Measurements from ENCODE around the gene TRPM2. TPM values are rescaled to one million over a fixed set of nuclear protein-coding genes. Genes with fewer than 3 reads are reported as not detected.

TRPM2 gene
- total RNA-seq, 4 donors from 2014 or later, result 2.9 to 7.0 (median 6.1) TPM

DNA sequence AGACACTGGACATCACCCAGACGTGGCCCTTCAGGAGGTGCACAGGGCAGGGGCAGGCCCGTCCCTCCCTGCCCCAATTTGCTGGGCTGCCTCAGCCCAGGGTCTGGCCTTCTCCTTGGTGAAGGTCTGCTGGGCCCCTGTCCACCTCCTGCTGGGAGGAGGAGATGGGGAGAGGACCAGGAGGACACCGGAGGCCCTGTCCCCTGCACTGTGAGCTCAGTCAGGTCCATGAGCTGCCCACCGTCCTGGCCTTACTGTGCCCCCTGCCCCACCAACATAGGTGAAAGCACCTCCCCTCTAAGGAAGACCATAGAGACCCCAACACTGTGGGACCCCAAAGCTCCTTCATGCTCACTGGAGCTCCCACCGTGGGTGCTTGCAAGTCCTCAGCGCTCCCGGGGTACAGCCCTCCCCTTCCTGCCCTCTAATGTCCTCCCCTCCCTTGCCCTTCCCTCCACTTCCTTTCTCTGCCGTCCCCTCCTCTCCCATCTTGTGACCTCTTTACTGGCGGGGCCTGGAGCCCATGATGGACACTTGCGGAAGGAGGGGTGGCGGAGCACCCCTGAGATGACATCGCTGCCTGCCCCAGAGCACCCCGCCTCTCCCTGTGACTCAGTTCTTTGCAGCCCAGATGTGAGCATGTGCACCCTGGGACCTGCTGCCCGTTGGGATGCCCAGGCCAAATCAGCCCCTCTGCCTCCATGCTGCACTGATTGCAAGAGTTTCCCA lies 106.5 kb downstream of the TRPM2 start:
- TF ChIP-seq CTCF (IDR thresholded peaks at IDR 0.05; ENCODE audit: low read depth), result no peak

DNA sequence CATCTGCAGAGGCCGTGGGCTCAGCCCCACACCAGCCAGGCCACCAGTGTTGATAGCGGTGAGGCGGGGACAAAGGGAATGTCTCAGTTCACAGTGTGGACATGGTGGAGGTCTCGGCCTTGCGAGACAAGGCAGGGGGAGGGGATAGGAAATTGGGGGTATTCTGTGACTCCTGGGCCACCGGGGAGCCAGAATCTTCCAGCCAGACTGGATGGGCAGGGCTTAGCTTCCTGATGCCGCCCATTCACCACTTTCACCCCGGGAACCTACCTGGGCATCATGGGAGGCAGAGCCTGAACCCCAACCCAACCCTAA lies 107.0 kb downstream of the TRPM2 start:
- no peak for TF ChIP-seq CTCF (IDR thresholded peaks at IDR 0.05; ENCODE audit: low read depth)

GRCh38 chr21:44461005-44461404 lies 107.6 kb downstream of the TRPM2 start:
- TF ChIP-seq CTCF (IDR thresholded peaks at IDR 0.05; ENCODE audit: low read depth), result no peak

GRCh38 chr21:44461464-44462001 lies 108.1 kb downstream of the TRPM2 start:
- no peak for TF ChIP-seq CTCF (IDR thresholded peaks at IDR 0.05; ENCODE audit: low read depth)

DNA sequence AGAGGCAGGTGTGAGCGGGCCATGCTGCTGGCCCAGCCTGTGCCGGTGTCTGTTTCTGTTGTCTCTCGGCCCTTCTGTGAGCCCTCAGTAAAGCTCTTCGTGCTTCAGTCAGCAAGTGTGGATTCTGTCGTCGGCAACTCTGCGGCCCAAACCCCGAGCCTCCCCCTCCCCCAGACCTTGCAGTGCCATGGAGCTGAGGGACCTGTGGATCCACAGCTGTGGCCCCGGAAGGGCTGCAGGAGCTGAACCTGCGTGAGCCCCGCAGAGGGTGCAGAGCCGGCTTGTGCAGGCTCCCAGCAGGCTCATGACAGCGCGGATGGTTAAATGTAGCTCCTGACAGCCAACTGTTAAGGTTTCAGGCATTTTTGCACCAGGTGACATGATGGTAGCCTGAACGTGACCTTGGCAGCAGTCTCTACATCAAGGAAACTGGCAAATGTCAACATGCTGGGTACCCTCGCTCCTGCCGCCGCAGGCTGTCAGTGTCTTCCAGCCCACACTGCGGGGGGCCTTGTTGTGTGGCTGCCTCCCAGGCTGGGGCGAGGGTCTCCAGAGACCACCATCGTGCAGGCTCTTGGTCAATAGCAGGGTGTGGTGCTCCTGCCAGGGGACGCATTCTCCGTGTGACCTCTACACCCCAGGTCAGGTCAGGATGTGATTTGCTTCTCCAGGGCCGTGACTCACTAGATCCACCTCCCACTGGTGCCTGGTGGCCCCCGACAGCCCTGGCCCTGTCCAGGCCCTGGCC lies 108.8 kb downstream of the TRPM2 start:
- no peak for TF ChIP-seq CTCF (IDR thresholded peaks at IDR 0.05; ENCODE audit: low read depth)

DNA sequence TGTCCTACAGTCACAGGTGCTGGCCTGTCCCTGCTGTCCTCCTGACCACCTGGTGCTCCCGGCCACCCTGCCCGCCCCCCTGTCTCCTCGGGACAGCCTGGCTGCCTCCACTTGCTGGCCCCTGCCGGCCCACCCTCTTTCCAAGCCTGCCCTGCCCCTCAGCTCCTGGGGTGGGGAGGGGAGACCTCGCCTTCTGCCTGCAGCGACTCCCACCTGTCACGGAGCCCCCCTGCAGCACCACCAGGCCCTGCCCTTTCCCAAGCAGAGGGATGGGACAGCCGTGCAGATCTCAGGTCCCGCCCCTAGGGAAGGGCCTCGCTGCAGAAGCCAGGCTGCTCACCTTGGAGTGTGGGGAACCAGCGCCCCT lies 109.4 kb downstream of the TRPM2 start:
- no peak for TF ChIP-seq CTCF (IDR thresholded peaks at IDR 0.05; ENCODE audit: low read depth)

DNA sequence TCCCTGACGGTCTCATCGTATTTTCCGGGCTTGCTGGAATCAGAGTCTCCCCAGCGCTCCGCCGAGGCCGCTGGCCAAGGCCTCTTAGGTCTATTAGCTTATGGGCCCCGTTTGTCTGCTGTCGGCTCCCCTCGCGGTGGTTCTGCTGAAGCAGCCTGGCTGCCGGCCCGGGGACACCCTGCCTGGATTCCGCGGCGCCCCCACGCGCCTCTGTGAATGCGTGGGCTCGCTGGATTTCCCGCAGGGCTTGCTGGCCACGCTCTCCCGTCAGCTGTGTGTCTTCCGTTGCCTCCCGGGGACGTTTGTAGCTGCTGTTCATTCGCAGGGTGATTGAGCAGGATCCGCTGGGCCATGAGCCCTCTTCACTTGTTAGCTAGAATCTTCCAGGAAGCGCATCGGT lies 110.3 kb downstream of the TRPM2 start:
- no peak for TF ChIP-seq CTCF (IDR thresholded peaks at IDR 0.05; ENCODE audit: low read depth)

Measured in subcutaneous adipose tissue (tissue), 4 donors.